ENCODE results near the gene NANS.

GRCh38 chr9:98084396-98084795, 27.9 kb downstream of the NANS start:
- TF ChIP-seq CTCF (IDR thresholded peaks at IDR 0.05), result no peak
- no peak for TF ChIP-seq POLR2AphosphoS5 (IDR thresholded peaks at IDR 0.05)
- no peak for TF ChIP-seq POLR2A (IDR thresholded peaks at IDR 0.05)
